Jurkat, Clone E6-1 (cell line): ENCODE results near the gene CHST10.

Experiments
- DNase-seq: peaks from one replicate; pipeline ENCODE4 v3.0.0-alpha.2; 2011; ENCODE audit warnings: low read depth, low spot score
- H3K4me3 ChIP-seq: 2 replicates; pipeline ENCODE4 v1.5.1; 2011; ENCODE audit warnings: mild to moderate bottlenecking, low read length, control low read depth, moderate library complexity

The CHST10 gene

DNA sequence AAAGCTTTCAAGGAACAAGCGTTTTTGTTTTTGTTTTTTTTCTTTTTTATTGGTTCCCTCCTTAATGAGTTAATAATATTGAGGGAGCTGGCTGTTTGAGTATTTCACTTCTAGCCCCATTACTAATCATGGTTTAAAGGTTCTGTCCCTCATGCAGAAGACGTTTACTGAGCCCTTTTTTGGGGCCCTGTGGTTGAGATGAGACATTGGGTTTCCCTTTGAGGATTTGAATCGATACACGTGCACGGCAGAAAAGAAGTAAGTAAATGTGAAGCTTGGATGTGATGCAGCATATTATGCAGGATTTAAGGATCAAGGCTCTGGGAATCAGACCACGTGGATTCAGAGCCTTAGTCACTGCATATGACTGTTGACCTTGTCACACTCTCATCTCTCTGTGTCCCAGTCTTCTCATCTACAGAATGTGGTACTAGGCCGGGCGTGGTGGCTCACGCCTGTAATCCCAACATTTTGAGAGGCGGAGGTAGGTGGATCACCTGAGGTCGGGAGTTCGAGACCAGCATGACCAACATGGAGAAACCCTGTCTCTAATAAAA is 1.0 kb upstream of the CHST10 start:
- DNase-seq: peak; percentile 11

DNA sequence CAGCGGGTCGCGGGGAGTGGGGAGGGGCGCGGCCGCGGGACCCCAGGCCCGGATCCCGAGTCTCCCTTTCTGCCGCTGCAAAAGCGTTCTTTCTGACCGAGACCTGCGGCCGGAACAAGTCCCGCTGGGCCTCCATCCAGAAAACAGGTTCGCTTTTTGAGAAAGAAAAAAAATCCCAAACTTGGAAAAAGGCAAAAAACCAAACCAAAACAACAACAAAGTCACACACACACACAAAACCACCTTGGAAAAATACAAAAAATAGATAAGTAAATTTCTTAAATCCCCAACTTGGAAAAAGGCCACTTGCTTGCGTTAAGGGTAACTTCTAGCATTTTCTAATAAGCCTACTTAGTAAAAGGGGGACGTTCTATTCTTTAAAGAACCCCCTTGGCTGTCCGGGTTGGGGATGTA is 250 bp upstream of the CHST10 start:
- DNase-seq: no peak
- H3K4me3 ChIP-seq: peak overlapping the region; percentile 88

More for the DNA sequence above, 1.0 kb upstream of the CHST10 start:
- no peak overlapping the region for H3K4me3 ChIP-seq

DNA sequence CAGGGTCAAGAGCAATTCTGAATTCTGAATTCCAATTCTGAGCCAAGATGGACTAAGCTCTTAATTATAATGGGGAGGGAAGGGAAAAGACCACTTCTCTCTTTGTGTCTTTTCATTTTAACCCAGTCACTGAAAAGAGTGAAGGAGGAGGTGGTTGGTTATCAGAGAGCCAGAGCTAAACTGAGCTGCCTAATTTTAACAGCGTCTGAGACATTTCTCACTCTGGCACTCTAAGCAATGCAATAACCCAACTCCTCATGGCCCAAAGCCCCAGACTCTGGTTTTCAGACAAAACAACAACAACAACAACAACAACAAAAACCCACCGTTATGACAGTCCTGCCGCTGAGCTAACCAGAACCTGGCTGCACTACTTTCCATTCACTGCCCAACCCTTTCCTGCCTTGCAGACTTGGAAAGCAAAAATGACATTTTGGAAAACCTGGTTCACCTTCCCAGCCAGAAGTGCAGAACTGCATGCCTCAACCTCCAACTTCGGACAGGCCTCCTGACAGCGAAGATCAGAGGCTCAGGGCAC is 1.0 kb downstream of the CHST10 start:
- no peak for DNase-seq
- peak overlapping the region; percentile 88 for H3K4me3 ChIP-seq

DNA sequence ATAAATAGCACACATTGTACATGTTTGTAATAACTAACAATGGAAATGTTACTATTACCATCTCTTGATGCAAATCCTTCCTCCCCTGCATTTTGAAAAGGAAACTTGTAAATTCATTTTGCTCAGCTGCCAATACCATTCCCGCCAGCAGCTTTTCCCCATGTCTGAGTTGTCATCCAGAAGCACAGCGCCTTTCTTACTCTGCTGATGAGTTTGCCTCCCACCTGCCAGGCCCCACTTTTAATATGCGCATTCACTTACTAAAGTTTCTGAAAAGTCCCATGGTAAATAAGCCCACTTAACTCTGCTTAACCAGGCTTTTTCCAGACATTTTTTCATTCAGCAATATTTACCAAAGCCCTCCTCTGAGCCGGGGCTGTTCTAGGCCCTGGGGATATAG is 3.9 kb downstream of the CHST10 start:
- no peak overlapping the region for H3K4me3 ChIP-seq
- no peak for DNase-seq

DNA sequence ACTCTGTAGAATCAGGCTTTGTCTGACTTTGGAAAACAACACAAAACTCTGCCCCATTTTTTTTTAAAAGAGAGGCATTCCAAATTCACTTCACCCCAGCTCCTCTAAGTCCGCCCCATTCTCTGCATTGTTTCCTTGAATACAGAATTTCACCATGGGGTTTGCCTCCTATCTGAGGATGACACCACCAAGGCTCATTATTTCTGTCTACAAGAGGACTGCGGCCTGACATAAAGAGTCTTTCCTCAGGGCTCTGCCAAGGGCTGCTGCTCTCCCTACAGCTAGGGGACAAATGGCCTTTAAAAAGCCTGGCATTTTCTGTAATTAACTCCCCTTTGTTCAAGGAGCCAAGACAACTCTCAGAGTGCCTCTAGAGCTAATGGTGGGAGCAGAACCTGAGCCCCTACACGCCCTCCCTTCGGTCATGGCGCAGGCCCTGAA is 4.6 kb downstream of the CHST10 start:
- no peak for DNase-seq
- no peak overlapping the region for H3K4me3 ChIP-seq

DNA sequence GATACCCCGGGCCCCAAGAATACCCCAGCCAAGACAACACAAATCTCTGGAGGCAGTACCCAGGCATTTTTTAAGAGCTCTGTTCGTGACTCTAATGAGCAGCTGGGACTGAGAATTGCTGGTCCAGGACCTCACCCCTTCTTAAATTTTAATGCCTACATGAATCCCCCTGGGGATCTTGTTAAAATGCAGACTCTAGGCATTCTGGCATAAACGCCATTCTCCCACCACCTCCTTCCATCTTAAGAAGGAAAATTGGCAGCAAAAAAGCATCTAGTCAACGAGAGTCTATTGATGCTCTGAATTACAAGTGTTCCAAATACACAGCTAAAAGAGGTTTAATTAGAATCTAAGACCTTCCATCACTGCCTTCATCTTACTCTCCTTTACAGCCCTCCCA is 5.0 kb downstream of the CHST10 start:
- no peak for DNase-seq
- no peak overlapping the region for H3K4me3 ChIP-seq

DNA sequence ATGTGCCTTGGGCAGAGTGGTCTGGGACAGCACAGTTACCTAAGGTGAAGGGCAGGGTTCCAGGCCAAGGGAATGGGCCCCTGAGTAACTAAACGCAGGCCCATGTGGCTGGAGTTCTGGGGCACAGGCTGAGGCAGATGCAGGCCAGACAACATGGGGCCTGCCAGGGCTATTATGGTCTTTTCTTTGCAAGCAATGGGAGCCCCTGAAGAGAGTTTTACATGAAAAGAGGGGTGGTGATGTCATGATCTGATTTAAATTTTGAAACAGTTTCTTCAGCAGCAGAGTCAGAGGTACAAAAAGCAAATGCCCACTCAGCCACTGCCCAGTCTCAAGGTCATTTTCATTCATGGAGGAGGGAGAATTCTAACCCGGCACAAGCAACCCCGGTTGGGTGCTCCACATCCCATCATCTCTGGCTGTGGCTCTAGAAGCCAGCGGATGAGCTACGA is 5.6 kb downstream of the CHST10 start:
- H3K4me3 ChIP-seq: no peak overlapping the region
- no peak for DNase-seq

DNA sequence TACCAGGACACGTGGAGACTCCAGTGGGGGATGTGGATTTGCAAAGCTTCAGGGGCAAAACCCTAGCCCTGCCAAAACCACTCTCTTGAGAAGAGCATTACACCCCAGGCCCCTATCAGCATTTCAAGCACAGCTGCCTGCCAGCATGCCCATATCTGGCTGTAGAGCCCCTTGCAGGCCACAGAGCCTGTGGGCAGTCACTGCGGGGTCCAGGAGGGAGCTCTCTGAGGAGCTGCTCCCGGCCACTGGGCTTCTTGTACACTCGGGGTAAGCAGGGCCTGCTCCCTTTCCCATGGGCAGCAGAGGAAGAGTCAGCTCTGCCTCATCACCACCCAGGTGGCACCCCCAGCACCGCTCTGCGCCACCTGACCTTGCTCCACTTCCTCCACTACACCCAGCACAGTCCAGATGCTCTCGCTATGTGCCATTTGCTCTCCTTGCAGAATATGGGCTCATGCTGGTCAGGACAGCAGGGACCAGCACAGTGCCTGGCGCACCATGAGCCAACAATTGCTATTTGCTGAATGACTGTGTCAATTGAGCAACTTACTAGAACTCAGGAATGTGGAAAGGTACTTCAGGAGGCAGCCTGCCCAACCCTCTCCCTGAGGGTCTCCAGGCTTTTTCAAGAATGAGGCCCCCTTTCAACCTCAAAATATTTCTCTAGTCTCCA is 7.4 kb downstream of the CHST10 start:
- DNase-seq: no peak
- H3K4me3 ChIP-seq: no peak overlapping the region

DNA sequence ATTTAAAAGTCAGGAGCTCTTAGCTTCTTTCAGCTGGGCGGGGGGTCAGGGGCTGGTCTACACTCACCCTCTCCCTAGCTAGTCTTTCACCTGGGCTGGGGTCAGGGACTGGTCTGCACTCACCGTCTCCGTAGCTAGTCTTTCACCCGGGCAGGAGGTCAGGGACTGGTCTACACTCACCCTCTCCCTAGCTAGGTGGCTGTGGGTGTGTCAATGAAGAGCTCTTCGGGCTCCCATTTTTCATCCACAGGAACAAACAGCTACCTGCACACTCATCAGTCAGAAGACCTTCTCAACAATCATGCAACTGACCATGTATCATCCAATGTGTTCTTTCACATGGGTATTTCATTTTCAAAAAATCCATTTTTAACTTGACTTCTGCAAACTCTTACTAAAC is 8.0 kb downstream of the CHST10 start:
- H3K4me3 ChIP-seq: no peak overlapping the region
- DNase-seq: no peak

DNA sequence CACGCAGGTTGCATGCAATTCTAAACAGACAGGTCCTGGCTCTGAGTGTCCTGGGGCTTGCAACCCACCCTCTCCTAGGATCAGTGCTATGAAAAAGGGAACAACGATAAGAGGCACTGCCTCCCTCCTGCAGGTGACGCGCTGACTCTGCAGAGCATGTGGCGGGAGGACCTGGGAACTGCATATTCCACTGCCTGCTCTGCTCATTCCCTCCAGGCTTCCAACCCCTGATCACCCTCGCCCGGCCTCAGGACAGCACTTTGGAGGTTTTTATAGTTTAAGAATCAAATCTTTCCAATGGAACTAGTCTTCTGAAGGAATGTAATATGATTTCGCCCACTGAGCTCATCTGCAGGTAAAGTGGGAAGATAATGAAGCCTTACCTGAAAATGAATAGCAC is 8.5 kb downstream of the CHST10 start:
- no peak for DNase-seq
- no peak overlapping the region for H3K4me3 ChIP-seq

DNA sequence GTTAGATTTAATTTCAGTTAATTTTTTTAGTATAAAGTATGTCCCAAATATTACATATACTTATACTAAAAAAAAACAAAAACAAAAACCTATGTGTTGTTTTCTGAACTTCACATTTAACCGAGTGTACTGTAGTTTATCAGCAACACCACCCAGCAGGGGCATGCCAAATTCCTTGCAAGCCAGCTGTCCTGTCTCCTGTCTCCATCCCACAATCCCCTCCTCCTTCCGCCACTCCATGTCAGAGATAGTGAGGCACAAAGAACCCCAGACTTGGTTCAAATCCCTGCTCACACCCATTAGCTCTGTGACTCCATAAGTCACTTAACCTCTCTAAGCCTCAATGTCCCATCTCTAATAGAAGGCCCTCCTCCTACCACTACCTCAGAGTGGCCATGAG is 9.4 kb downstream of the CHST10 start:
- DNase-seq: no peak
- H3K4me3 ChIP-seq: no peak overlapping the region

DNA sequence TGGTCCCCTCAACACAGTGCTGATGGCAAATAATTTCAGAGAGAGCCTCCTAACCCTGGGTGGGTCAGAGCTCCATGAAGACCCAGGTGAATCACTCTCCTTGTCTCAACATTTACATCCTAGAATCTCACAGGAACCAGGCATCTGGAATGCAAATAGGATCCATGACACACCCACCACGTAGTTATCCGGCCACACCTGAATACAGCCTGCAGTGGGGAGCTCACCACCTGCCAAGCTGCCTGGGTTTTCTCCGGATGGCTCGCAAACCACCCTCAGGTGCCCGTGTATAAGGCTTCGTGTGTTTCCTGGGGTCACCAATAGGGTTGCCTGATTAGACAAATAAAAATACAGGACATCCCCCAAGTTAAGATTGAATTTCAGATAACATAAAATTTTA is 9.9 kb downstream of the CHST10 start:
- no peak for DNase-seq
- no peak overlapping the region for H3K4me3 ChIP-seq

DNA sequence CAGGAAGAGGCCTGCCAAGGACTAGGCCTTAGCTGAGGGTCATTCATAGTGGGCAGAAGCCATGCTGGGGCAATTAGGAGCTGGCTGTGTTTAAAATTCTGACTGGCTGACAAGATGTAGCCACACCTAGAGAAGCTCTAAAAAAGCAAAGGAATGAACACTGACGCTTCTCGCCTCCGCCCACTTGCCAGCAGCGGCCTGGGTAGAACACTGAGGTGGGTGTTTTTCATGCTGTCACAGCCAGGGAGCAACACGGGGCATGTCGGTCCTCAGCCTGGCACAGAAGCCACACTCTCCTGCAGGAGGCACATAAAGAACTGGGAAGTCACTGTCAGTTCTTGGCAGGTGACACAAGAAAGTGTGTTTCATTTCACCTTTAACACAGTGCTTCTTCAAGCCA is 10.4 kb downstream of the CHST10 start:
- no peak for DNase-seq
- H3K4me3 ChIP-seq: no peak overlapping the region

DNA sequence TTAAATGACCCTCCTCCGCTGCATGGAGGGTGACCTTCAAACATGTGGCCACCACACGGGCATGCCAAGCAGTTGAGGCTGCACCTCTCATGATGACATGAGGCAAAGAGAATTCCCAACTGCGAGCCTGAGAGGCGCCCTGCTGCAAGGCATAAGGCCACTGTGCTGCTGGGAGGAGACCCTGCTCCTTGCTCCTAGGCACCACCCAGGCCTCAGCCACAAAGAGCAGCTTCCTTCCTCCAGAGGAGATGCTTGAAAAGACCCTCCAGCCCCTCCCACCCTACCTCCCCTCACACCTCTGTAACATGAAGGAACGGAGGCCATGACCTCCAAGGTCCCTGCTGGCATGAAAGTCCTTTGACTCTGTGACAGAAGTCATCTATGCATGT is 11.4 kb downstream of the CHST10 start:
- no peak overlapping the region for H3K4me3 ChIP-seq
- no peak for DNase-seq

DNA sequence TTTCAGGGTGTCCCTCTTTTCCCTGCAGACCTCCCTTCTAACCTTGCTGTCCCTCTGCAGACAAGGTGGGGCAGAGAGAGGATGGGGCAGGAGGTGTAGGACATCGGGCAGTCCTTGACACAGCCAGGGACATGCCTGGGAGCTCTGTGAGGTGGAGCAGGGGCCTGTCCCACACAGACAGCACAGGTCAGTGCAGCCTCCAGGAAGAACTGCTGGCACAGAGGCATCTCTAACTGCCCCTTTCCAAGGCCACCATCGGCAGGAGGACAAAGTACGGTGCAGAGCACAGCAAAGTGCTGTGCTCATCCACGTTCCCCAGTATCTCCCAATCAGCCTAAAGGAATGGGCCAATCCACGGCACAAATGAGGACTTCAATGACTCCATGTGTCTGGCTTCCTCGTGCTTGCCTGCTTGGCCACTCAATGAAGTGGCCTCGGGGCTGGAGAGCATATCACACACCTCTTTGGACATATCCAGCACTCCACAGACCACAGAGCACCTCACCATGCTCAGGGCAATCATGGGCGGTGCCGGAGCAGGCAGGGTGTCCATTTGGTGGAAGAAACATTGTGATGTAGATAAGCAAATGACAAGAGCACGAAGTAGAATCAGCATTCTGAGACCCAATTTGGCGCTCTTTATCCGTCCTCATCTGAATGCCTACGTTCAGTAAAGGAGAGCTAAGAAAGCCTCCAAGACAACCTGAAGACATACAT is 11.9 kb downstream of the CHST10 start:
- no peak for DNase-seq
- H3K4me3 ChIP-seq: no peak overlapping the region

DNA sequence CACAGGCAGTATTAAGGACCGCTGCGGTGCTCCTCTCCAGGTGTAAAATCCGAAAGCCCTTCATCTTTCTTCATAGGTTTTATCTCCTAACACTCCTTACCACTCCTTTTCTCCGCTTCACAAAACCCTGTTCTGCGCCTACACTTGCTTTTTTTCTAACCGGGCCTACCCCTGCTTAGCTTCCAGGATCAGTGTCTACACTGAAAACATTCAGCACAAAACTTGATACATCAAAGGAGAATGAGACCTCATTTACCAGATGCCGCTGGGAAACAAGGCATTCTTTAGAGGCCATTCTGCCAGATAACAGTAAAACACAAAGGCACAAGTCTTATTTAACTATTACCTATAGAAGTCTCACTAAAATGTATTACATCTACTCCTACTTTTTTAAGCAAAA is 13.1 kb downstream of the CHST10 start:
- H3K4me3 ChIP-seq: no peak overlapping the region
- no peak for DNase-seq

DNA sequence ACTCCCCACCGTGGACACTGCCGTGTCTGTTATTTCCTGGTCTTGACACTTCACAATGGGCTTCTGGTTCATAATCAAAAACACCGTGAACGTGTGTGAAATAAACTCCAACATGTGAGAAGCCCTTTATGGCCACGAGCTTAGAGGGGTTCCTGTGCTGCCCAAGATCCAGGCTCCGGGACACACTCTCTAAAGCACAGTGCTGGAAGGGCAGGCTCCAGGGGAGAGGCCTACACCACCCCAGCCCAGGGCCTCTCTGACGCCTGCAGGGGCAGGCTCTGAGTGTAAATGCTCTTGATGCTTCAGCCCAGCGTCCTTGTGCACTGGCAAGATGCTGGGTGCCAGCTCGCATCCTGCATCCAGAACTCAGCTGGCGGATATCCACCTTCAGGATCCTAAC is 13.7 kb downstream of the CHST10 start:
- DNase-seq: no peak
- no peak overlapping the region for H3K4me3 ChIP-seq

DNA sequence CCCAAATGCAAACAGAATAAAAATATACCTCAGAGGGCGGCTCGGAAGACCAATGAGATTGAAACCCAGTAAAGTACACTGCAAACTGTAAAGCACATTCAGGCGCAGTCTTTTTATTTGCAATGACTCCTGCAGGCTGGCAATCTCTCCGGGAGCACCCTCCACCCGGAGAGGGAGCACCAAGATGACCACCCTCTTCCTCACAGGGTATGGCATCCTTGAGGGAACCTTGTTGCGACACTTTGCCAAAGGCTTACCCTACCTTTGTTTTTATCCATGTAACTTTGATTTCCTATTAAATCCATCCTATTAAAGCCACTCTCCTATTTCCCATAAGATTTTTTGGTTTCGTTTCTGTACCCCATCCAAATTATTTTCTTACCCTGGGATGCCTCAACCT is 16.2 kb downstream of the CHST10 start:
- no peak for DNase-seq
- H3K4me3 ChIP-seq: no peak overlapping the region

DNA sequence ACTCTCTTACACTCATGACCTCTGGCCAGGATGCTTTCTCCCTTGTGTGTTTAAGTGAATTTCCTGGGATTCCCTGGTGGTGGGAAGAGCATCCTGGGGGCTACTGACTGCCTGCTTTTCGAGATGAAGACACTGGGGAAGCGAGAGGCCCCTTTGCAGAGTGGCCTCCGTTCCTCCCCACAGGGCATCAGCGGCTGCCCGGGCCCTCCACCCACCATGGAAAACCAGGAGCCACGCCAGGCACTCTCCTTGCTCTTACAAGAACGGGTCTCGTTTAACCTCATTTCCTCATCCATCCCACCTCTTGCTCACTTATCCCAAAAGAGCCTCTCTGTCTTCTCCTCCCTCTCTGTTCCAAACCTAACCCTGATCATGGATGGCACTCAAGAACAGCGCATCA is 17.8 kb downstream of the CHST10 start:
- DNase-seq: no peak
- H3K4me3 ChIP-seq: no peak overlapping the region

DNA sequence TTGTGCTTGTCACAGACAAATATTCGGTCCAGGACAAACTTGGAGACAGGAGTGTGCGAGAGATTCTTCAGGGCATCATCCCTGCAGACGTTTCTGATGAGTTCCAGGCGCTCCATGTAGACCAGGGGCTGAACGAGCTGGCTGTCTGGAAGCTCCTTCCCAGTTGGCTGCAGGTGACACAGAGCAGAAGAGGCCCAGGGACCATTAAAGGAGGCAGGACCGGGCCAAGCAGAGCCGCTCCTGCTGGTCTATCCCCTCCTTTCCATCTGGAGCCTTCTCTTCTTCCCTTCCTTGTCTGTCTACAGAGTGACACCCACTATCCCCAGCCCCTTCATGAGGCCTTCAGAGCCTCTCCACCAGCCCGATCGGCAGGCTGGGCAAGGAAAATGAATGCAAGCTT is 19.5 kb downstream of the CHST10 start:
- no peak overlapping the region for H3K4me3 ChIP-seq
- DNase-seq: no peak
